A549 (cell line): ENCODE measurements around the gene TMEM140.

Experiments
- CTCF ChIP-seq: fragments of >200 bp; sonication (Bioruptor Twin); formaldehyde crosslinking; IDR thresholded peaks from 3 replicates; pipeline ENCODE4 v1.5.1; 2016
- KDM1A ChIP-seq: fragments of 200-600 bp; sonication (generic); IDR thresholded peaks from 2 replicates; pipeline ENCODE4 v1.6.1; 2016; ENCODE audit warnings: low read depth, mild to moderate bottlenecking
- SMC3 ChIP-seq: fragments of >200 bp; sonication (Bioruptor Twin); formaldehyde crosslinking; IDR thresholded peaks from 3 replicates; pipeline ENCODE4 v1.6.1; 2018; ENCODE audit warnings: inconsistent platforms
- SREBF2 ChIP-seq: fragments of 450-650 bp; IDR thresholded peaks from 2 replicates; pipeline ENCODE4 v1.6.1; 2014; ENCODE audit warnings: mild to moderate bottlenecking, moderate library complexity

GRCh38 chr7:135195968-135196629 is 48.2 kb downstream of the TMEM140 start:
- no peak for TF ChIP-seq SMC3
- TF ChIP-seq KDM1A, result no peak
- TF ChIP-seq CTCF, result no peak
- TF ChIP-seq SREBF2, result no peak
